ENCODE results near the gene SLCO2B1. TPM values are rescaled to one million over a fixed set of nuclear protein-coding genes. Genes with fewer than 3 reads are reported as not detected.

The SLCO2B1 gene
- polyA plus RNA-seq, 1 donor, result 17.5 TPM

- no peak for DNase-seq
These were observed 13.3 kb downstream of the SLCO2B1 start for GRCh38 chr11:75163921-75164849.

GRCh38 chr11:75165721-75166120, 14.8 kb downstream of the SLCO2B1 start:
- DNase-seq, result no peak

- DNase-seq, result no peak
These were observed 15.9 kb downstream of the SLCO2B1 start for GRCh38 chr11:75166791-75167190.

DNA sequence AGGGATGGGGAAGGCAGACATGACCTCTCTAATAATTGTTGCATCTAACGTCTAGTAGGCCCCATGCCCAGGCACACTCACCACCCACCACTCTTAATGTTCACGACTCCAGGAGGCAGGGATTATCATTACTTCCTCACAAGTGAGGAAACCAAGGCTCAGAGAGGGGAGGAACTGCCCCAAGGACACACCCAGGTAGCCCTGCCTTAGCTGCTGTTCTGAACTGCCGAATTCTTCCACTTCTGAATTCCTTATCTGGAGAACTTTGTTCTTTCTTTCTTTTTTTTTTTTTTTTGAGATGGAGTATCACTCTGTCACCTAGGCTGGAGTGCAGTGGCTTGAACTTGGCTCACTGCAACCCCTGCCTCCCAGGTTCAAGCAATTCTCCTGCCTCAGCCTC, 16.7 kb downstream of the SLCO2B1 start:
- no peak for DNase-seq

- DNase-seq, result no peak
These were observed 18.4 kb downstream of the SLCO2B1 start for GRCh38 chr11:75169101-75169885.

DNA sequence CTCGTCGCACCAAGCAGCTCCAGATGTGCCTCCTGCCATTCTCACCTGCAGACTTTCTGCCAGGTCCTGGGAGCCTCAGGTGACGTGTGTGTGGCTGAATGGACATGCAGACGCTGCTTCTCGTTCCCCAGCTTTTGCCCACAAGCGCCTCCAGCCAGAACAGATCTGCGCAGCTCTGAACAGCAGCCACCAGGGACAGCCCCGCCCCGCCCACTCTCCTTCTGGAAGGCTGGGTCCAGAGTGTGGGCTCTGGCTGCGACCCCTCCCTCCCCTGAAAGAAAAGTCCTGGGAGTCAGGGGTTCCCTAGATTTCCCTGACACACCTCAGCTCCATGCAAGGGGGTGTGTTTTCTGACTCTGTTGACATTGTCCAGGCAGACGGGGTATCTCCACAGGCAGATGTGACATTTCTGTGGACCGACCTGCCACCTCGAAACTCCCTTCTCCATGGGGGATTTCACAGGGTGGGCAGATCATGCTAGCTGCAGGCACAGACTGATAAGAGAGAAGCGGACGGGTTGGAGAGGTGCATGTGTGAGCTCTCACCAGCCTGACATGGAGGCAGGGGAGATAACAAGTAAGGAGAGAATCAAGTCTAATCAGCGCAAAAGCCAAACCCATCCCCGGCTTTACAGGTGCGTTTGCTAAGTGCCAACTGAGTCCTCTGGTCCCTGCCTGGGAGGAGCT, 19.8 kb downstream of the SLCO2B1 start:
- no peak for DNase-seq

- no peak for DNase-seq
These were observed 22.4 kb downstream of the SLCO2B1 start for GRCh38 chr11:75173336-75173735.

DNA sequence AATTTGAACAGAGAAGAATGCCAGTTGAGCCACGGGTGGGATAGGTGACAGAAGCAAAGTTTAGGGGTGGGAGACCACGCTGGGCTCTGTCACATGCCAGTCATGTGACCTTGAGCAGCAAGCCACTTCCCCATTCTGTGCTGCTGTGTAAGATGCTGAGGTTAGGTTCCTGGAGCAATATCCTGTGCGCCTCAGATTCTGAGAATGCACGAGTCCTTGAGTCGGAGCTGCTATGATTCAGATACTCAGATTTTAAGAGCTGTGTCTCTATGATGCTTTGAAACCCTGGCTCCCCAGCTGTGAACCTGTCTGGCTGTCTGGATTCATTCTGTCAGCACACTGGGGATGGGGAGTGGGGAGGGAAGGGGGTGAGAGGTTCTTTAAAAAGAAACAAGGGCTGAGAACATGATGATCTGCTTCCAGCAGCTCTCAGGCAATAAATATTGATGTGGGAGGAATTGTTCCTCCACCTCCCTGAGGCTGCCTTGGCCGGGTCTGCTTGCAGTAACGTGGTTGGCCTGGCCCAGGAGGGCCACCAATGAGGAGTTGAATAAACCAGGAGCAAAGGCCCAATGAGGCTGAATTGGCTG, 24.0 kb downstream of the SLCO2B1 start:
- peak; percentile 51 for DNase-seq

GRCh38 chr11:75182664-75183063, 31.8 kb downstream of the SLCO2B1 start:
- DNase-seq, result no peak

DNA sequence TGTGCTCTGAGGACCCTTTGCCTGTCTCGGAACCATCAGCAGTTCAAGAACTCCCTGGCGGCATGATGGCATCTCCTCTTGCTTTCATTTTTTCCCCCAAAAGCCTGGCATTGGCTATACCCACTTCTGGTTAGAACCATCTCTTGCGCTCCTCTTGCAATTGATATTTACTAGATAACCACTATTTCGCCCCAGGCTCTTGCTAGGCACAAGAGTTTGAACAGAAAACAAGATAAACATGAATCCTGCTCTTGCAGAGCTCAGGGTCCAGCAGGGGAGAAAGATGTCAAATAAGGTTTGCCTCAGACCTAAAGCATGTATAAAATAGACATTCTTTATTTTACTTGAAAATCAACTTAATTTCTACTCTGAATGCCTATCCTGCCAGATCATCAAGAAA, 33.1 kb downstream of the SLCO2B1 start:
- DNase-seq, result no peak

- no peak for DNase-seq
These were observed 34.0 kb downstream of the SLCO2B1 start for GRCh38 chr11:75184757-75185425.

DNA sequence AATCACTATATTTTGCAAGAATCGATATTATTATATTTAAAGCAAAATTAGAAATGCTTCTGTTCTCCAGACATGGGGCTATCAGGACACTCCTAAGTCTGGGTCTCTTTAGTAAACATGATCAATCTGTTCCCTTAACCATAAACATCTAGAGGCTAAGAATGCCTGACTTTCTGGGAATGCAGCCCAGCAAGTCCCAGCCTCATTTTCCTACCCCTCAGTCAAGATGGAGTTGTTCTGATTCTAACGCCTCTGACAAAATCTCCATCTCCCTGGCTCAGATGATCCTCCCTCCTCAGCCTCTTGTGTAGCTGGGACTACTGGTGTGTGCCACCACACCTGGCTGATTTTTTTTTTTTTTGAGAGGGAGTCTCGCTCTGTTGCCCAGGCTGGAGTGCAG, 35.0 kb downstream of the SLCO2B1 start:
- DNase-seq, result no peak

- DNase-seq, result no peak
These were observed 36.1 kb downstream of the SLCO2B1 start for GRCh38 chr11:75186999-75187398.

DNA sequence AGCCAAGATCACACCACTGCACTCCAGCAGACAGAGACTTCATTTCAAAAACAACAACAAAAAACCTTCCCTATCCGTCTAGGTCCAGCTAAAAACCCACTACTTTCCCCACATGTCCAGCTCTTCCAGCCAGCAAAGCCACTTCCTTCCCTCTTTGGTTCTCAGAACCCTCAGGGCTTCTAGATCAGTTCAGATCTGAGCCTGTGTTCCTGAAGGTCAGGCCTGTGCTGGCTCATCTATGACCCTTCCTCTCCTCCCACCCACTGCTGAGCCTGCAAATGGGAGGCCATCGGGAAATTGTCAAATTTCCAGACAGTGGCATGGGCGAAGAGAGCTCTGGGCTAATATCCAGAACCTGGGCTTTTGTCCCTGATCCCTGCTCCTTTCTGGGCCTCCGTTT, 37.8 kb downstream of the SLCO2B1 start:
- no peak for DNase-seq

- no peak for DNase-seq
These were observed 38.2 kb downstream of the SLCO2B1 start for GRCh38 chr11:75189108-75189507.

- DNase-seq, result no peak
These were observed 39.0 kb downstream of the SLCO2B1 start for GRCh38 chr11:75189911-75190310.

- DNase-seq, result no peak
These were observed 39.9 kb downstream of the SLCO2B1 start for GRCh38 chr11:75190652-75191329.

- DNase-seq, result peak; percentile 63
These were observed 40.4 kb downstream of the SLCO2B1 start for GRCh38 chr11:75191330-75191717.

DNA sequence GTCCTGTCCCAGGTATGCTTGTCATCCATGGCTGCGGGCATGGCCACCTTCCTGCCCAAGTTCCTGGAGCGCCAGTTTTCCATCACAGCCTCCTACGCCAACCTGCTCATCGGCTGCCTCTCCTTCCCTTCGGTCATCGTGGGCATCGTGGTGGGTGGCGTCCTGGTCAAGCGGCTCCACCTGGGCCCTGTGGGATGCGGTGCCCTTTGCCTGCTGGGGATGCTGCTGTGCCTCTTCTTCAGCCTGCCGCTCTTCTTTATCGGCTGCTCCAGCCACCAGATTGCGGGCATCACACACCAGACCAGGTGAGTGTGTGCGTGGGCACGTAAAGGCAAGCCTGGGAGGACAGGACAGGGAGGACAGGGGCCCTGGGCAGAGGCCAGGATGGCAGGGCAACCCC, 42.4 kb downstream of the SLCO2B1 start:
- no peak for DNase-seq

GRCh38 chr11:75193711-75194110, 42.8 kb downstream of the SLCO2B1 start:
- DNase-seq, result no peak

GRCh38 chr11:75194147-75194546, 43.2 kb downstream of the SLCO2B1 start:
- peak; percentile 46 for DNase-seq

All from hindlimb muscle (tissue), 1 donor.